BE2C (cell line): ENCODE data around the gene EHMT2.

Source experiments
- DNase-seq: peaks from one replicate; pipeline ENCODE4 v3.0.0-alpha.2; 2020
- H3K27me3 ChIP-seq: fragments of 250-450 bp; sonication (Bioruptor Pico); 2 replicates; pipeline ENCODE4 v1.5.1; 2020; ENCODE audit warnings: mild to moderate bottlenecking
- H3K36me3 ChIP-seq: fragments of 250-450 bp; sonication (Bioruptor Pico); 2 replicates; pipeline ENCODE4 v1.5.1; 2020; ENCODE audit warnings: mild to moderate bottlenecking
- H3K4me1 ChIP-seq: fragments of 250-450 bp; sonication (Bioruptor Pico); 2 replicates; pipeline ENCODE4 v1.5.1; 2020
- H3K4me3 ChIP-seq: 2 replicates; pipeline ENCODE4 v1.5.1; 2011; ENCODE audit warnings: low read depth, low read length
- H3K9me3 ChIP-seq: fragments of 250-450 bp; sonication (Bioruptor Pico); 2 replicates; pipeline ENCODE4 v1.5.1; 2020
- CTCF ChIP-seq: IDR thresholded peaks from 2 replicates; pipeline ENCODE4 v1.5.1; 2012; ENCODE audit warnings: mild to moderate bottlenecking, low read depth, low read length

EHMT2 gene

GRCh38 chr6:31887173-31888007, 10.1 kb downstream of the EHMT2 start:
- Histone ChIP-seq H3K27me3 (no peaks in the 10 kb centered on the region), H3K9me3 (no peaks in the 10 kb centered on the region), H3K4me1 (peaks cover 4% of the 10 kb centered on the region), H3K36me3 (peaks cover 54% of the 10 kb centered on the region), H3K4me3 (no peak overlapping the region)
- no peak for DNase-seq
- TF ChIP-seq CTCF = no peak

GRCh38 chr6:31886541-31886991, 10.9 kb downstream of the EHMT2 start:
- no peak for TF ChIP-seq CTCF
- Histone ChIP-seq H3K4me3 (no peak overlapping the region), H3K4me1 (peaks cover 7% of the 10 kb centered on the region), H3K27me3 (no peaks in the 10 kb centered on the region), H3K9me3 (no peaks in the 10 kb centered on the region), H3K36me3 (peaks cover 59% of the 10 kb centered on the region)
- DNase-seq = no peak

GRCh38 chr6:31884528-31885035, 12.9 kb downstream of the EHMT2 start:
- no peak for DNase-seq
- no peak overlapping the region for H3K4me3 ChIP-seq
- no peaks in the 10 kb centered on the region for H3K27me3 ChIP-seq
- no peak for TF ChIP-seq CTCF
- peaks cover 71% of the 10 kb centered on the region for H3K36me3 ChIP-seq
- H3K4me1 ChIP-seq = peaks cover 7% of the 10 kb centered on the region
- no peaks in the 10 kb centered on the region for H3K9me3 ChIP-seq

- peaks cover 66% of the 10 kb centered on the region for H3K36me3 ChIP-seq
- no peaks in the 10 kb centered on the region for H3K27me3 ChIP-seq
- H3K4me1 ChIP-seq = peaks cover 7% of the 10 kb centered on the region
- H3K4me3 ChIP-seq = no peak overlapping the region
- DNase-seq = no peak
- no peak for TF ChIP-seq CTCF
- no peaks in the 10 kb centered on the region for H3K9me3 ChIP-seq
Observed at GRCh38 chr6:31883676-31884075, 13.8 kb downstream of the EHMT2 start.

- Histone ChIP-seq H3K9me3 (no peaks in the 10 kb centered on the region), H3K4me1 (peaks cover 7% of the 10 kb centered on the region), H3K4me3 (no peak overlapping the region), H3K36me3 (peaks cover 54% of the 10 kb centered on the region), H3K27me3 (no peaks in the 10 kb centered on the region)
- peak; percentile 78 for DNase-seq
- TF ChIP-seq CTCF = no peak
Observed at GRCh38 chr6:31882344-31882743, 15.2 kb downstream of the EHMT2 start.

- DNase-seq = no peak
- no peak overlapping the region for H3K4me3 ChIP-seq
- peaks cover 7% of the 10 kb centered on the region for H3K4me1 ChIP-seq
- H3K27me3 ChIP-seq = no peaks in the 10 kb centered on the region
- H3K9me3 ChIP-seq = no peaks in the 10 kb centered on the region
- TF ChIP-seq CTCF = no peak
- H3K36me3 ChIP-seq = peaks cover 43% of the 10 kb centered on the region
Observed at GRCh38 chr6:31881136-31881859, 16.2 kb downstream of the EHMT2 start.
